Measurements from ENCODE around the gene PILRA.

GRCh38 chr7:100418930-100419659, 45.8 kb downstream of the PILRA start:
- no peak for TF ChIP-seq CTCF (IDR thresholded peaks at IDR 0.05)
- no peak for TF ChIP-seq EZH2 (IDR thresholded peaks at IDR 0.05; ENCODE audit: borderline replicate concordance, insufficient read depth, low read depth, low read length, poor library complexity, severe bottlenecking)

Data from B cell (primary cell).